ENCODE measurements around the gene PDGFC.

PDGFC gene

GRCh38 chr4:156786713-156787112 lies 184.9 kb downstream of the PDGFC start:
- H3K9me3 ChIP-seq (ENCODE audit: control insufficient read depth in 2 of 2, low read length in 2 of 2): no peaks in the 10 kb centered on the region
- no peak overlapping the region for H3K27ac ChIP-seq (ENCODE audit: low read length)
- H3K4me3 ChIP-seq (ENCODE audit: low read length in 2 of 2): no peak overlapping the region
- no peak overlapping the region for H3K9ac ChIP-seq (ENCODE audit: low read length in 2 of 2)
- H3K27me3 ChIP-seq (ENCODE audit: control insufficient read depth in 1 of 2, insufficient read depth in 2 of 2, low read length in 2 of 2): no peaks in the 10 kb centered on the region
- no peaks in the 10 kb centered on the region for H3K36me3 ChIP-seq (ENCODE audit: control insufficient read depth in 2 of 2, insufficient read depth in 2 of 2, low read length in 2 of 2)
- no peaks in the 10 kb centered on the region for H3K4me1 ChIP-seq (ENCODE audit: control insufficient read depth, insufficient read depth, low read length)

GRCh38 chr4:156784970-156785369 lies 186.6 kb downstream of the PDGFC start:
- no peaks in the 10 kb centered on the region for H3K27me3 ChIP-seq (ENCODE audit: control insufficient read depth in 1 of 2, insufficient read depth in 2 of 2, low read length in 2 of 2)
- no peak overlapping the region for H3K9ac ChIP-seq (ENCODE audit: low read length in 2 of 2)
- H3K27ac ChIP-seq (ENCODE audit: low read length): no peak overlapping the region
- no peaks in the 10 kb centered on the region for H3K4me1 ChIP-seq (ENCODE audit: control insufficient read depth, insufficient read depth, low read length)
- H3K4me3 ChIP-seq (ENCODE audit: low read length in 2 of 2): no peak overlapping the region
- no peaks in the 10 kb centered on the region for H3K9me3 ChIP-seq (ENCODE audit: control insufficient read depth in 2 of 2, low read length in 2 of 2)
- H3K36me3 ChIP-seq (ENCODE audit: control insufficient read depth in 2 of 2, insufficient read depth in 2 of 2, low read length in 2 of 2): no peaks in the 10 kb centered on the region

- Histone ChIP-seq H3K36me3 (ENCODE audit: control insufficient read depth in 2 of 2, insufficient read depth in 2 of 2, low read length in 2 of 2) (no peaks in the 10 kb centered on the region), H3K27ac (ENCODE audit: low read length) (no peak overlapping the region), H3K4me1 (ENCODE audit: control insufficient read depth, insufficient read depth, low read length) (no peaks in the 10 kb centered on the region), H3K9me3 (ENCODE audit: control insufficient read depth in 2 of 2, low read length in 2 of 2) (no peaks in the 10 kb centered on the region), H3K27me3 (ENCODE audit: control insufficient read depth in 1 of 2, insufficient read depth in 2 of 2, low read length in 2 of 2) (no peaks in the 10 kb centered on the region), H3K9ac (ENCODE audit: low read length in 2 of 2) (no peak overlapping the region), H3K4me3 (ENCODE audit: low read length in 2 of 2) (no peak overlapping the region)
These were observed 187.6 kb downstream of the PDGFC start for GRCh38 chr4:156783966-156784365.

GRCh38 chr4:156782491-156782890 lies 189.1 kb downstream of the PDGFC start:
- Histone ChIP-seq H3K4me3 (ENCODE audit: low read length in 2 of 2) (no peak overlapping the region), H3K36me3 (ENCODE audit: control insufficient read depth in 2 of 2, insufficient read depth in 2 of 2, low read length in 2 of 2) (no peaks in the 10 kb centered on the region), H3K4me1 (ENCODE audit: control insufficient read depth, insufficient read depth, low read length) (no peaks in the 10 kb centered on the region), H3K9me3 (ENCODE audit: control insufficient read depth in 2 of 2, low read length in 2 of 2) (no peaks in the 10 kb centered on the region), H3K9ac (ENCODE audit: low read length in 2 of 2) (no peak overlapping the region), H3K27ac (ENCODE audit: low read length) (no peak overlapping the region), H3K27me3 (ENCODE audit: control insufficient read depth in 1 of 2, insufficient read depth in 2 of 2, low read length in 2 of 2) (no peaks in the 10 kb centered on the region)

GRCh38 chr4:156781852-156782251 lies 189.7 kb downstream of the PDGFC start:
- Histone ChIP-seq H3K9me3 (ENCODE audit: control insufficient read depth in 2 of 2, low read length in 2 of 2) (no peaks in the 10 kb centered on the region), H3K4me3 (ENCODE audit: low read length in 2 of 2) (no peak overlapping the region), H3K27ac (ENCODE audit: low read length) (no peak overlapping the region), H3K27me3 (ENCODE audit: control insufficient read depth in 1 of 2, insufficient read depth in 2 of 2, low read length in 2 of 2) (no peaks in the 10 kb centered on the region), H3K4me1 (ENCODE audit: control insufficient read depth, insufficient read depth, low read length) (no peaks in the 10 kb centered on the region), H3K9ac (ENCODE audit: low read length in 2 of 2) (no peak overlapping the region), H3K36me3 (ENCODE audit: control insufficient read depth in 2 of 2, insufficient read depth in 2 of 2, low read length in 2 of 2) (no peaks in the 10 kb centered on the region)

GRCh38 chr4:156779774-156780173 lies 191.8 kb downstream of the PDGFC start:
- H3K27ac ChIP-seq (ENCODE audit: low read length): no peak overlapping the region
- H3K27me3 ChIP-seq (ENCODE audit: control insufficient read depth in 1 of 2, insufficient read depth in 2 of 2, low read length in 2 of 2): no peaks in the 10 kb centered on the region
- H3K4me1 ChIP-seq (ENCODE audit: control insufficient read depth, insufficient read depth, low read length): no peaks in the 10 kb centered on the region
- H3K9me3 ChIP-seq (ENCODE audit: control insufficient read depth in 2 of 2, low read length in 2 of 2): no peaks in the 10 kb centered on the region
- H3K9ac ChIP-seq (ENCODE audit: low read length in 2 of 2): no peak overlapping the region
- no peak overlapping the region for H3K4me3 ChIP-seq (ENCODE audit: low read length in 2 of 2)
- no peaks in the 10 kb centered on the region for H3K36me3 ChIP-seq (ENCODE audit: control insufficient read depth in 2 of 2, insufficient read depth in 2 of 2, low read length in 2 of 2)

GRCh38 chr4:156779042-156779441 lies 192.6 kb downstream of the PDGFC start:
- Histone ChIP-seq H3K9me3 (ENCODE audit: control insufficient read depth in 2 of 2, low read length in 2 of 2) (no peaks in the 10 kb centered on the region), H3K9ac (ENCODE audit: low read length in 2 of 2) (no peak overlapping the region), H3K27me3 (ENCODE audit: control insufficient read depth in 1 of 2, insufficient read depth in 2 of 2, low read length in 2 of 2) (no peaks in the 10 kb centered on the region), H3K36me3 (ENCODE audit: control insufficient read depth in 2 of 2, insufficient read depth in 2 of 2, low read length in 2 of 2) (no peaks in the 10 kb centered on the region), H3K4me3 (ENCODE audit: low read length in 2 of 2) (no peak overlapping the region), H3K27ac (ENCODE audit: low read length) (no peak overlapping the region), H3K4me1 (ENCODE audit: control insufficient read depth, insufficient read depth, low read length) (peaks cover 4% of the 10 kb centered on the region)

GRCh38 chr4:156778606-156779005 lies 193.0 kb downstream of the PDGFC start:
- Histone ChIP-seq H3K9me3 (ENCODE audit: control insufficient read depth in 2 of 2, low read length in 2 of 2) (no peaks in the 10 kb centered on the region), H3K36me3 (ENCODE audit: control insufficient read depth in 2 of 2, insufficient read depth in 2 of 2, low read length in 2 of 2) (no peaks in the 10 kb centered on the region), H3K27me3 (ENCODE audit: control insufficient read depth in 1 of 2, insufficient read depth in 2 of 2, low read length in 2 of 2) (no peaks in the 10 kb centered on the region), H3K4me3 (ENCODE audit: low read length in 2 of 2) (no peak overlapping the region), H3K27ac (ENCODE audit: low read length) (no peak overlapping the region), H3K9ac (ENCODE audit: low read length in 2 of 2) (no peak overlapping the region), H3K4me1 (ENCODE audit: control insufficient read depth, insufficient read depth, low read length) (peaks cover 4% of the 10 kb centered on the region)

- Histone ChIP-seq H3K9ac (ENCODE audit: low read length in 2 of 2) (no peak overlapping the region), H3K4me3 (ENCODE audit: low read length in 2 of 2) (no peak overlapping the region), H3K4me1 (ENCODE audit: control insufficient read depth, insufficient read depth, low read length) (peaks cover 4% of the 10 kb centered on the region), H3K27ac (ENCODE audit: low read length) (no peak overlapping the region), H3K36me3 (ENCODE audit: control insufficient read depth in 2 of 2, insufficient read depth in 2 of 2, low read length in 2 of 2) (no peaks in the 10 kb centered on the region), H3K9me3 (ENCODE audit: control insufficient read depth in 2 of 2, low read length in 2 of 2) (no peaks in the 10 kb centered on the region), H3K27me3 (ENCODE audit: control insufficient read depth in 1 of 2, insufficient read depth in 2 of 2, low read length in 2 of 2) (no peaks in the 10 kb centered on the region)
These were observed 193.5 kb downstream of the PDGFC start for GRCh38 chr4:156778093-156778492.

- peaks cover 7% of the 10 kb centered on the region for H3K4me1 ChIP-seq (ENCODE audit: control insufficient read depth, insufficient read depth, low read length)
These were observed 195.8 kb downstream of the PDGFC start for GRCh38 chr4:156775813-156776212.

GRCh38 chr4:156774422-156774821 lies 197.2 kb downstream of the PDGFC start:
- Histone ChIP-seq H3K27ac (ENCODE audit: low read length) (no peak overlapping the region), H3K4me1 (ENCODE audit: control insufficient read depth, insufficient read depth, low read length) (peaks cover 7% of the 10 kb centered on the region), H3K36me3 (ENCODE audit: control insufficient read depth in 2 of 2, insufficient read depth in 2 of 2, low read length in 2 of 2) (no peaks in the 10 kb centered on the region), H3K4me3 (ENCODE audit: low read length in 2 of 2) (no peak overlapping the region), H3K27me3 (ENCODE audit: control insufficient read depth in 1 of 2, insufficient read depth in 2 of 2, low read length in 2 of 2) (no peaks in the 10 kb centered on the region), H3K9me3 (ENCODE audit: control insufficient read depth in 2 of 2, low read length in 2 of 2) (no peaks in the 10 kb centered on the region), H3K9ac (ENCODE audit: low read length in 2 of 2) (no peak overlapping the region)

More at GRCh38 chr4:156775813-156776212, 195.8 kb downstream of the PDGFC start:
- Histone ChIP-seq H3K36me3 (ENCODE audit: control insufficient read depth in 2 of 2, insufficient read depth in 2 of 2, low read length in 2 of 2) (no peaks in the 10 kb centered on the region), H3K4me3 (ENCODE audit: low read length in 2 of 2) (no peak overlapping the region), H3K9ac (ENCODE audit: low read length in 2 of 2) (no peak overlapping the region), H3K27ac (ENCODE audit: low read length) (no peak overlapping the region), H3K9me3 (ENCODE audit: control insufficient read depth in 2 of 2, low read length in 2 of 2) (no peaks in the 10 kb centered on the region), H3K27me3 (ENCODE audit: control insufficient read depth in 1 of 2, insufficient read depth in 2 of 2, low read length in 2 of 2) (no peaks in the 10 kb centered on the region)
